ENCODE results near the gene CD46.

GRCh38 chr1:207810606-207811295 lies 58.9 kb downstream of the CD46 start:
- TF ChIP-seq CTCF (conservative IDR thresholded peaks at IDR 0.05; ENCODE audit: low read depth, low read length) (no peak), EZH2 (IDR thresholded peaks at IDR 0.05; ENCODE audit: borderline replicate concordance, low read depth, low read length, poor library complexity, severe bottlenecking) (no peak)
